C4-2B (cell line): ENCODE measurements around the gene ACOT7.

Experiments
- H3K27ac ChIP-seq: fragments of 450-650 bp; 2 replicates; pipeline ENCODE4 v1.5.1; 2017
- ZFX ChIP-seq: fragments of 450-650 bp; IDR thresholded peaks from 2 replicates; pipeline ENCODE4 v1.6.1; 2017
- TF ChIP-seq, protein P1 (sequence below): fragments of 450-650 bp; conservative IDR thresholded peaks from 2 replicates; pipeline ENCODE4 v1.5.1; 2017; ENCODE audit warnings: mild to moderate bottlenecking

The ACOT7 gene

DNA sequence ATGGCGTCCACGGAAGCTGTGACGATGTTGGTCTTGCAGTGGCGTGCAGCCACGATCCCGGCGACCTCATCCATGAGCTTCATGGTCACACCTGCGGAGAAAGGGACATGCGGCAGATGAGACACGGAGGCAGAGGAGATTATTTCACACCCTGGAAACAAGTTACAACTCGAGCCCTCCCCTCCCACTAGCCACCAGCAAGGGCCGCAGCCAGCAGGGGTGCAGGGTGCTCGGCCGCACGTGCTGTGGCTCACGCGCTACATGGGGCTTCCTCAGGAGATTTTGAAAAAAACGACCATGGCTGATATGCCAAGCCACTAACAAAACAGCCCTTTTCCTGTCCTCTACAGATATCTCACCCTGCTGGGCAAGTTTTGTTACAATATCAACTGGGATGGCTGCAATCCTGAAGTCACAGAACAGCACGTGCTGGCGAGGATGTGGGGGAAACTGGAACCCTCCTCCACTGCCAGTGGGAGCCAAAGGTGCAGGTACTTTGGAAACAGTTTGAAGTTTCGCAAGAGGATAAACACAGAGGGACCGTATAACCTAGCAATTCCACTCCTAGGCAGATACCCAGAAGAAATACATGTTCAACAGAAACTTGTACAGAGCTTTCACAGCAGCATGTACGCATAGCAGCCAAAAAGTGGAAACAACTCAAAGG lies 98.5 kb downstream of the ACOT7 start:
- H3K27ac ChIP-seq, result peak overlapping the region; percentile 60
- no peak for TF ChIP-seq ZFX
- TF ChIP-seq, protein P1, sequence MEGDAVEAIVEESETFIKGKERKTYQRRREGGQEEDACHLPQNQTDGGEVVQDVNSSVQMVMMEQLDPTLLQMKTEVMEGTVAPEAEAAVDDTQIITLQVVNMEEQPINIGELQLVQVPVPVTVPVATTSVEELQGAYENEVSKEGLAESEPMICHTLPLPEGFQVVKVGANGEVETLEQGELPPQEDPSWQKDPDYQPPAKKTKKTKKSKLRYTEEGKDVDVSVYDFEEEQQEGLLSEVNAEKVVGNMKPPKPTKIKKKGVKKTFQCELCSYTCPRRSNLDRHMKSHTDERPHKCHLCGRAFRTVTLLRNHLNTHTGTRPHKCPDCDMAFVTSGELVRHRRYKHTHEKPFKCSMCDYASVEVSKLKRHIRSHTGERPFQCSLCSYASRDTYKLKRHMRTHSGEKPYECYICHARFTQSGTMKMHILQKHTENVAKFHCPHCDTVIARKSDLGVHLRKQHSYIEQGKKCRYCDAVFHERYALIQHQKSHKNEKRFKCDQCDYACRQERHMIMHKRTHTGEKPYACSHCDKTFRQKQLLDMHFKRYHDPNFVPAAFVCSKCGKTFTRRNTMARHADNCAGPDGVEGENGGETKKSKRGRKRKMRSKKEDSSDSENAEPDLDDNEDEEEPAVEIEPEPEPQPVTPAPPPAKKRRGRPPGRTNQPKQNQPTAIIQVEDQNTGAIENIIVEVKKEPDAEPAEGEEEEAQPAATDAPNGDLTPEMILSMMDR, result no peak

DNA sequence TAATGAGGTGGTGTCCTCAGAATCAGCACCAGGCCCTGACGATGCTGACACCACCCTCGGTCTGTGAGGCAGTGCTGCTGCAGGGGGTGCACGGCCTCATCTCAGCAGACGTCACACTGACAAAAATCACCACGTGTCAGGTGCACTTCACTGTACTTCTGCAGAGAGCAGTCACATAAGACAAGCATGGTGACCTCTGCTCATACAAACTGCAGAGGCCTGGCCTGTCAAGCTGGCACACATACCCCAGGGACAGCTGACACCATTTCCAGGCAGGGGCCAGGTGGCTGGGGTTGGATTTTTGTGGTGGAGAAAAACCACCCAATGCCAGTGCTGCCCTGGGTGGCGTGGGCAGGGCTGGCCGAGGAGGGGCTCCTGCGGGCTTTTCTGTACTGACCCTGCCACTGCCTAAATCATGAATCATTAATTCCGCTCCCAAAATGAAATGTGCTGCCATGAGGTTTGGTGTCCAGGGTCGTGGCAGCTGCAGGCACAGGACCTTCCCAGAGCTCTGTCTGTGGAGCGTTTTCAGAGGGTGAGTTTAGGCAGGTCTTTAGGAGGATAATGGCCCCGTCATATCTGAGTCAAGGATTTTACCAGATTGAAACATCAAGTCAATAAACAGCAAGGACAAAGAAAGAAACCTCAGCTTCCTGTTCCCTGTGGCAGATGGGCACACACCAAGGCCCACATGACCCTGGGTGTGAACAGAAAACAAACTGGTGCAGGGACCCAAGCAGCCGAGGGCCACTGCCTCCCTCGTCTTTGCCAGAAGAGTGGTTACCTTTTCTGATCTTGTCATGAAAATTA lies 99.3 kb downstream of the ACOT7 start:
- peak overlapping the region; percentile 60 for H3K27ac ChIP-seq
- TF ChIP-seq, protein P1, result no peak
- no peak for TF ChIP-seq ZFX

- no peak for TF ChIP-seq ZFX
- TF ChIP-seq, protein P1, result no peak
- H3K27ac ChIP-seq, result no peak overlapping the region
Observed at GRCh38 chr1:6292102-6292501, 101.5 kb downstream of the ACOT7 start.

GRCh38 chr1:6288665-6289064 lies 104.9 kb downstream of the ACOT7 start:
- H3K27ac ChIP-seq, result no peak overlapping the region
- TF ChIP-seq ZFX, result no peak
- TF ChIP-seq, protein P1, result no peak

DNA sequence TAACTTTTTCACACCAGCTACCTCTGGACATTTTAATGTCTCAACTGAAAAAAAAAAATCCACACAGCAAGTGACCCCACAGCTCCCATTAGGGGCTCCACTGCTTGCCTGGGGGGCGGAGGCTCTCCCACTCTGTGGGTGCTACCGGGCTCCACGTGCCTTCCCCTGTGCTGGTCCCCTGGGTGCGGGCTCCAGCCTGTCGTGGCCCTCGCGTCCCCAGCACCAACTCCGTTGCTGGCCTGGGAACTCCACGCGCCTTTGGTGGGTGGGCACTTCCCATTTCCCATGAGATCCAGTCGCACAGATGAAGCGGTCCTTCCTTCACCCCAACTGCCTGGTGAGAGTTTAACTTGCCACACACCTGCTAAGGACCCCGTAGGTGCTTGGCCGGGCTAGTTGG lies 105.5 kb downstream of the ACOT7 start:
- TF ChIP-seq ZFX, result no peak
- TF ChIP-seq, protein P1, result no peak
- no peak overlapping the region for H3K27ac ChIP-seq

- TF ChIP-seq, protein P1, result no peak
- no peak for TF ChIP-seq ZFX
- no peak overlapping the region for H3K27ac ChIP-seq
Observed at GRCh38 chr1:6287431-6287886, 106.1 kb downstream of the ACOT7 start.

DNA sequence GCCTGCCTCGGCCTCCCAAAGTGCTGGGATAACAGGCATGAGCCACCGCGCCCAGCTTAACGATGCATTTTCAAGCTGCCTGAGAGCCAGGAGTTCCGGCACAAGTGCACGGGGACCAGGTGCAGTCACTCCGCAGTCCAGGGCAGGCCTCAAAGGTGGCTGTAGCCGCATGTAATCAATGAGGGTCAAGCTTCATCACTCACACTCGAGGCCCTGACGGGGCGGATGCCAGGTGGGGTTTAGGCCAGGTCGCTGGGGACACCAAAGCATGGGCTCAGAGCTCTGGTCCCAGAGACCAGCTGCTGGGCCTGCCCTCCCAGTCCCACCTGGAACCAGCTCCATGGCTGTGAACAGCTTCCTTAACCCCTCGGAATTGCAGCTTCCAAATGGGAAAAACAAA lies 106.5 kb downstream of the ACOT7 start:
- no peak overlapping the region for H3K27ac ChIP-seq
- TF ChIP-seq ZFX, result no peak
- TF ChIP-seq, protein P1, result no peak
